Mononuclear cell (primary cell): Measurements from ENCODE around the gene P2RX7. TPM values are rescaled to one million over a fixed set of nuclear protein-coding genes. Genes with fewer than 3 reads are reported as not detected.
"Not testable (repeated sequence)": the region's sequence is repeated elsewhere in the genome, so short reads cannot be mapped to it uniquely, and the experiment has no call there.

ENCODE experiments used
- H3K27me3 ChIP-seq: 2 replicates; pipeline ENCODE4 v1.6.0; 2011; ENCODE audit warnings: low read length, control low read depth; ENCODE audit not compliant: insufficient read depth
- H3K4me1 ChIP-seq: 2 replicates; pipeline ENCODE4 v1.5.1; 2011; ENCODE audit warnings: mild to moderate bottlenecking, low read length, control low read depth; ENCODE audit not compliant: insufficient read depth
- H3K4me3 ChIP-seq: 2 replicates; pipeline ENCODE4 v1.5.1; 2011; ENCODE audit warnings: mild to moderate bottlenecking, low read length, moderate library complexity
- H3K9me3 ChIP-seq: 2 replicates; pipeline ENCODE4 v1.5.1; 2011; ENCODE audit warnings: low read depth, mild to moderate bottlenecking, control low read depth, low read length
- total RNA-seq: library from RNA; depleted of rRNA; stranded (reverse); fragments of >200 nt; gene quantifications from one replicate; pipeline ENCODE4 v1.2.3, GENCODE V29; 2012

Gene P2RX7
- total RNA-seq, 1 donor: 9.3 TPM

DNA sequence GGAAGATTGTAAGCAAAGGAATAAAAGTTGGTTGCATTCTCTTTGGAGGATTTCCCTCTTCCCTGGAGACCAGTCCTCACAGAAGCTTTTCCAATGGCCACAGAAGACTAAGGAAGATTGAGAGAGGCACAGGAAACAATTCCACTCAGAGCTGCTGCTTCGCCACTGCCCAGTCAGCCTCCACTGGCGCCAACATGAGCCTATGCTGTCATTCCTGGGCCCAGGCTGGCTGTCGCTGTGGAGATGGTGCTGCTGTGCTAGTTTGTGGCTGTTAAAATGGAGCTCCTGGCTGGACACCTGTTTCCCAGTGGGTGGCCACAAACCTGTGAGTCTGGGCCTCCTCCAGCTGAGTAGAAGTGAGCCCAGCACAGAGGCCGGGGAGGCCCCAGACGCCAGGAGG, 6.6 kb downstream of the P2RX7 start:
- Histone ChIP-seq H3K4me1 (peaks cover 52% of the 10 kb centered on the region), H3K4me3 (no peak overlapping the region), H3K9me3 (no peaks in the 10 kb centered on the region), H3K27me3 (no peaks in the 10 kb centered on the region)

DNA sequence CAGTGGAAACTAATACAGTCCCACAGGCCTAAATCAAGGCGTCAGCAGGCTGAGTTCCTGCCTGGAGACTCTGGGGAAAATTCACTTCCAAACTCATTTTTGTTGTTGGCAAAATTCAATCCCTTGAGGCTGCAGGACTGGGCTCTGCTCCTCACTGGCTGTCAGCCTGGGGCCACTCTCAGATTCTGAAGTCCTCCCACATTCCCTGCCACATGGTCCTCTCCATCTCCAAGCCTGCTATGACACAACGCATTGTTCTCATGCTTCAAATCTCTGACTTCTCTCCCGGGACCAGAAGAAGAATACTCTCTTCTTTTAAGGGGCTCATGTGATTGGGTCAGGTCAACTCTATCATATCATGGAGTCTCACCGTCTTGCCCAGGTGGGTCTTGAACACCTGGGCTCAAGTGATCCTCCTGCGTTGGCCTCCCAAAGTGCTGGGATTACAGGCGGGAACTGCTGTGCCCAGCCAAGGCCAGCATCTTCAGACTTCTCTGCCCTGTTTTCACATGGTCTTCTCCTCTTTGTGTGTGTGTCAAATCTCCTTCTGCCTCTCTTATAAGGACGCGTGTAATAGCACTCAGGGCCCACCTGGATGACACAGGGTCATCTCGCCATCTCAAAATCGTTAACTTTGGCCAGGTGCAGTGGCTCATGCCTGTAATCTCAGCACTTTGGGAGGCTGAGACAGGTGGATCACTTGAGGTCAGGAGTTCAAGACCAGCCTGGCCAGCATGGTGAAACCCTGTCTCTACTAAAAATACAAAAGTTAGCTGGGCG, 9.7 kb downstream of the P2RX7 start:
- Histone ChIP-seq H3K4me3 (no peak overlapping the region), H3K9me3 (no peaks in the 10 kb centered on the region), H3K27me3 (no peaks in the 10 kb centered on the region), H3K4me1 (peaks cover 58% of the 10 kb centered on the region)

DNA sequence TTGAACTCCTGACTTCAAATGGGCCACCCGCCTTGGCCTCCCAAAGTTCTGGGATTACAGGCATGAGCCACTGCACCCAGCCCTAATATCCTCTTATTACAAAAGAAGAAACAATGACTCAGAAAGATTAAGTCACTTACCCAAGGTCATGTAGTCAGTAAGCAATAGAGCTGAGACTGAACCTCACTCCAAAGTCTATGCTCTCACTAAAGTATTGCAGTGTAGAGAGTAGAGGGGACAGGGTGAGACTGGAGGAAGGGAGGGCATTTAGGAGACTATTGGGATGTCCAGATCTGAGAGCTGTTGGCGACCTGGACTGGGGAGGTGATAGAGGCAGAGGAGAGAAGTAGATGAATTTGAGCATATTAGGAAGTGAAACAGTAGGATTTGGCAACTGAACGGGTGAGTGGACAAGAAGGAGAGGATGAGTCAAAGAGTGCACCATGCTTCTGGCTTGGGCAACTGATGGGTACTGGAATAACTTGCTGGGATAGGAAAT, 11.8 kb downstream of the P2RX7 start:
- peaks cover 58% of the 10 kb centered on the region for H3K4me1 ChIP-seq
- H3K27me3 ChIP-seq: no peaks in the 10 kb centered on the region
- no peaks in the 10 kb centered on the region for H3K9me3 ChIP-seq
- no peak overlapping the region for H3K4me3 ChIP-seq

DNA sequence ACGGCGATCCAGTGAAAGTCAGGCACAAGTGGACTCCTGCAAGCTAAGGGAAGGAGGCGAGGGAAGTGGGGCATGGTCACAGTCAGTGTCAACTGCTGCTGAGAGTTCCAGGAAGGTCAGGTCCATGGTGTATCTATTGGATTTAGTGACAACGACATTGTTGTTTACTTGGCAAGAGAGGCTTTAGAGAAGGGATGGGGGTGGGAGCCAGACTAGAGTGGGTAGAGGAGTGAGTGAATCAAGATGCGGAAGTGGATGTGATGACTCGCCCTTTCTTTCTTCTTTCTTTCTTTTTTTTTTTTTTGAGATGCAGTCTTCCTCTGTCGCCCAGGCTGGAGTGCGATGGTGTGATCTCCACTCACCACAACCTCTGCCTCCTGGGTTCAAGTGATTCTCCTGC, 12.5 kb downstream of the P2RX7 start:
- Histone ChIP-seq H3K9me3 (no peaks in the 10 kb centered on the region), H3K4me3 (no peak overlapping the region), H3K27me3 (no peaks in the 10 kb centered on the region), H3K4me1 (peaks cover 58% of the 10 kb centered on the region)

DNA sequence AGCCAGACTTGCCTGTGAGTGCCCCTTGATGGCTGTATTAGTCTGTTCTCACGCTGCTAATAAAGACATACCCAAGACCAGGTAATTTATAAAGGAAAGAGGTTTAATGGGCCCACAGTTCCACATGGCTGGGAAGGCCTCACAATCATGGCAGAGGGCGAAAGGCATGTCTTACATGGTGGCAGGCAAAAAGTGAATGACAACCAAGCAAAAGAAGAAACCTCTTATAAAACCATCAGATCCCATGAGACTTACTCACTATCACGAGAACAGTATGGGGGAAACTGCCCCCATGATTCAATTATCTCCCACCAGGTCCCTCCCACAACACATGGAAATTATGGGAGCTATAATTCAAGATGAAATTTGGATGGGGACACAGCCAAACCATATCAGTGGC, 16.6 kb downstream of the P2RX7 start:
- H3K27me3 ChIP-seq, H3K9me3 ChIP-seq, H3K4me3 ChIP-seq: not testable (repeated sequence)
- peaks cover 25% of the 10 kb centered on the region for H3K4me1 ChIP-seq

DNA sequence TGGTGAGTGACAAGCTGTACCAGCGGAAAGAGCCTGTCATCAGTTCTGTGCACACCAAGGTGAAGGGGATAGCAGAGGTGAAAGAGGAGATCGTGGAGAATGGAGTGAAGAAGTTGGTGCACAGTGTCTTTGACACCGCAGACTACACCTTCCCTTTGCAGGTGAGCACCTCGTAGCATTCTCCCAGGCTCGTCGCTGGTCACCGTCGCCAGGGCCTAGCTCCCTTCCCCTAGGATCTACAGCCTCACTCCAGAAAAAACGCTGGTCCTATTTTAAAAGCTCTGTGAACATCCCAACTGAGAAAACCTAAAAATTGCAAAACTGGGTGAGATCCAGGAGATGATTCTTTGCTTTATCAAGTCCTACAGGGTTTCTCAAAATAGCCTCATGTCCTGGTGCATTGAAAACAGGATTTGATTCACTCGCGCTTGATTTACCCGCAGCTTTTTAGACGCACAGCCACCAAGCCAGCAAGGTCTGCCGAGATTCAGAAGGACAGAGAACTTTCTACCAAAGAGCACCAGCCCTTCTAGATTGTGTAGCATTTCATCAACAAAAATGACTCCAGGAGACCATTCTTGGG, 22.2 kb downstream of the P2RX7 start:
- Histone ChIP-seq H3K27me3 (no peaks in the 10 kb centered on the region), H3K4me1 (peaks cover 11% of the 10 kb centered on the region), H3K4me3 (no peak overlapping the region)

DNA sequence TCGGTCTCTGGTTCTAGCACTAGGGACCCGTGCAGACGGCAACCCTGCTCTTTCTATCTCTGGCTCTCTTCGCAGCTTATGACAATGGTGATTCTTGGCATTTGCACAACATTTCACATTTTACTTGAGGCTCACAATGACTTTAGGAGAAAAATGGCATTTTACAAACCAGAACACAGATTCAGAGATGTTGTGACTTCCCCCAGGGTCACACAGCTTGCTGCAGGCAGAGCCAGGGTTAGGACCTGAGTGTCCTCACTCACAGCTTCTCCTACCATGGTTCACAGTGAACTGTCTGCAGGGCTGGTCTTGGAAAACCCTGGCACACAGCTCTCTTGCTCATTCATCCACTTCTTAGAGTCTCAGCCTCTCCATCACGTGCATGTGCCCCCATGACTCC, 23.7 kb downstream of the P2RX7 start:
- Histone ChIP-seq H3K9me3 (no peaks in the 10 kb centered on the region), H3K4me1 (peaks cover 13% of the 10 kb centered on the region), H3K27me3 (no peaks in the 10 kb centered on the region), H3K4me3 (no peak overlapping the region)

More for the DNA sequence above, 22.2 kb downstream of the P2RX7 start:
- no peaks in the 10 kb centered on the region for H3K9me3 ChIP-seq

DNA sequence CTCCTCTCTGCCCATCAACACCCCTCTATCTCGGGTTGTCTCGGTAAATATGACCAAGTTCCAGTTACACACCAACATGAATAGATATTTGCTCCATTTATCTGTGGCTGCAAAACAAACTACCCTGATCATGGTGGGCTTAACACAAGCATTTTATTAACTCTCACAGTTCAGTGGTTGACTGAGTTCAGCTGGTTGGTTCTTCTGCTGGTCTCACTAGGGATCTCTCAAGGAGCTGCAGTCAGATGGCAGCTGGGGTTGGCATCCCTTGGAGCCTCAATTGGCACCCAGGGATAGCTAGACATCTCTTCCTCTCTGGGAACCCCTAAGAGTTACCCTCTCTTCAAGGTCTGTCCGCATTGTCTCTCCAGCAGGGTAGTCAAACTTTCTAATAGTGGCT, 25.4 kb downstream of the P2RX7 start:
- Histone ChIP-seq H3K27me3 (no peaks in the 10 kb centered on the region), H3K4me3 (no peak overlapping the region), H3K9me3 (no peaks in the 10 kb centered on the region), H3K4me1 (peaks cover 13% of the 10 kb centered on the region)

DNA sequence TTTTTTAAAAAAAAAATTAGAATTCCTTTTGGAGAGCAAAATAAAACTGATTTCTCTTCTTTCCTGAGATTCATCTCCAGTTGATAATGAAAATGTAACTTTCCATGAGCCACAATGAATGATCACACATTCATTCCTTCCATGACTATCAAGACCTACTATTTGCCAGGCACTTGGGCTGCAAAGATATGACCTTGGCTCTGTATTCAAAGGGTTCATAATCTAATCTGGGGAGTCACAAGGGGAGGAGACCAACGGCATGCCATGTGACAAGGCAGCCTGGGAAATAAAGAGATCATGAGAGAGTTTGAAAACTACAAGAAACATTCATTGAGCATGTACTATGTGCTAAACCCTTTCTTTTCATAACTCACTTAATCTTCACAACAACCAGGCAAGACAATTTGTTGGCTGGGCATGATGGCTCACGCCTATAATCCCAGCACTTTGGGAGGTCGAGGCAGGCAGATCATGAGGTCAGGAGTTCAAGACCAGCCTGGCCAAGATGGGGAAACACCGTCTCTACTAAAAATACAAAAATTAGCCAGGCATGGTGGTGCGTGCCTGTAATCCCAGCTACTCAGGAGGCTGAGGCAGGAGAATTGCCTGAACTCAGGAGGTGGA, 26.2 kb downstream of the P2RX7 start:
- H3K9me3 ChIP-seq, H3K27me3 ChIP-seq, H3K4me3 ChIP-seq: not testable (repeated sequence)
- H3K4me1 ChIP-seq: peaks cover 13% of the 10 kb centered on the region

DNA sequence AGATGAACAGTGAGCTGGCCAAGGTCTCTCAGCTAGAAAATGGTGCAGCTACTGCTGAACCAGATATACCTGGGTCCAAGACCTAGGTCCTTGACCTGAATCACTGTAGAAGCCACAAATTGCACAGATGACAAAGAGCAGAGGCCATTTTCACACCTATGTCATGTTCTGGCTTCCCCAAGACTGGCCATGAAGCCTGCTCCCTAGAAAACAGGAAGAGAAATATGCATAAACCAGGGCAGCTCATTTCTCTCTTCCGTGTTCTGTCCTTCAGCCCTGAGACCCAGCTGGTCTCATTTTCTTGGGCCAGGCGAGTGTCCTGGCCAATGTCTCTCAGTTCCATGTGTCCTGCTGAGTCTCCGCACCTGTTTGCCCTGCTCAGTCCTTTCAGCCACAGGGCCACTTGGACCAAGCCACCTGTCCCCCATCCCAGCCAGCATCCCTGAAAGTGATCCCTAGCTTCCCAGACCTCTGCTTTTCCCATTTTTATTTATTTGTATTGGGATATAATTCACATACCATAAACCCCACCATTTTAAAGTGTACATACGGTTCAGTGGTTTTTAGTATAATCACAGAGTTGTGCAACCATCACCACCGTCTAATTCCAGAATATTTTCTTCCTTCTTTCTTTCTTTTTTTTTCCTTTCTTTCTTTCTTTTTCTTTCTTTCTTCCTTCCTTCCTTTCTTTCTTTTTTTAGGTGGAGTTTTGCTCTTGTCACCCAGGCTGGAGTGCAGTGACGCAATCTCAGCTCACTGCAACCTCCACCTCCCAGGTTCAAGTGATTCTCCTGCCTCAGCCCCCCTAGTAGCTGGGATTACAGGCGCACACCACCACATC, 27.0 kb downstream of the P2RX7 start:
- no peaks in the 10 kb centered on the region for H3K9me3 ChIP-seq
- H3K27me3 ChIP-seq: no peaks in the 10 kb centered on the region
- no peak overlapping the region for H3K4me3 ChIP-seq
- H3K4me1 ChIP-seq: peaks cover 13% of the 10 kb centered on the region

DNA sequence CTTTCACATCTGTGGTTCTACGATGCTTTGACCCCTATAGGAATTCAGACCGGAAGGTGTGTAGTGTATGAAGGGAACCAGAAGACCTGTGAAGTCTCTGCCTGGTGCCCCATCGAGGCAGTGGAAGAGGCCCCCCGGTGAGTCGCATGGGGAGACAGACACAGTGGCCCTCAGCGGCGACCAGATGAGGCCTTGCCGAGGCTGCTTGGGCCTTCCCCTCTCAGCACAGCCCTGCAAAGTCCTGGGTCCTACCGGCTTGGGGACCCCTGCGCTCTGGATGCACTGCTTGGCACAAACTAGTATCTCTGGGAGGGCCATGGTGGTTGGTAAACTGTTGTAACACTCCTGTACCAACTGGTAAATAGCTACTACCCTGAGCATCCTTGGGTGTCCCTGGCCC, 29.7 kb downstream of the P2RX7 start:
- H3K9me3 ChIP-seq: no peaks in the 10 kb centered on the region
- H3K4me1 ChIP-seq: peaks cover 13% of the 10 kb centered on the region
- H3K27me3 ChIP-seq: no peaks in the 10 kb centered on the region
- no peak overlapping the region for H3K4me3 ChIP-seq

DNA sequence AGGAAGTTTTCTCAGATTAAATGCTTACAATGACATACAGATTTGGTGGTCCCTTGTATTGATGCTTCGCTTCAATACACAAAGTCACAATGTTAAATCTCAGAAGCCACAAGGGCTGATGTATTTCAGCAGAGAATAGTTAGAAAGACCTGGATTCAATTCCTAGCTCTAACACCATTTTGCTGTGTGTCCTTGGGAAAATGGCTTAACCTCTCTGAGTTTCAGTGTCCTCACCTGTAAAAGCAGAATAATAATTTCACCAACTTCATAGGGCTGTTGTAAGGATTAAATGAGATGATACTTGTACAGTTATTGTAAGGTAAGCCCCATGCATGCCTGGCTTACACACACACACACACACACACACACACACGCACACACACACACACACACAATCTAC, 30.3 kb downstream of the P2RX7 start:
- Histone ChIP-seq H3K4me1 (peaks cover 13% of the 10 kb centered on the region), H3K27me3 (no peaks in the 10 kb centered on the region), H3K9me3 (no peaks in the 10 kb centered on the region), H3K4me3 (no peak overlapping the region)

DNA sequence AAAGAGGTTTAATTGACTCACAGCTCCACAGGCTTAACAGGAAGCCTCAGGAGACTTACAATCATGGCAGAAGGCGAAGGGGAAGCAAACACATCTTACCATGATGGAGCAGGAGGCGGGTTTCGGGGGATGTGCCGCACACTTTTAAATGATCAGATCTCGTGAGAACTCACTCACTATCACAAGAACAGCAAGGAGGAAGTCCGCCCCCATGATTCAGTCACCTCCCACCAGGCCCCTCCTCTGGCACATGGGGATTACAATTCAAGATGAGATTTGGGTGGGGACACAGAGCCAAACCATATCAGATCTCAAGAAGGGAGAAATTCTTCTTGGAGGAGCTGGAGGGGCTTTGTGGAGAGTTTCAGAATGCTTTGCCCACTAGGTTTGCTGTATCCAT, 32.2 kb downstream of the P2RX7 start:
- H3K27me3 ChIP-seq, H3K9me3 ChIP-seq, H3K4me1 ChIP-seq, H3K4me3 ChIP-seq: not testable (repeated sequence)

DNA sequence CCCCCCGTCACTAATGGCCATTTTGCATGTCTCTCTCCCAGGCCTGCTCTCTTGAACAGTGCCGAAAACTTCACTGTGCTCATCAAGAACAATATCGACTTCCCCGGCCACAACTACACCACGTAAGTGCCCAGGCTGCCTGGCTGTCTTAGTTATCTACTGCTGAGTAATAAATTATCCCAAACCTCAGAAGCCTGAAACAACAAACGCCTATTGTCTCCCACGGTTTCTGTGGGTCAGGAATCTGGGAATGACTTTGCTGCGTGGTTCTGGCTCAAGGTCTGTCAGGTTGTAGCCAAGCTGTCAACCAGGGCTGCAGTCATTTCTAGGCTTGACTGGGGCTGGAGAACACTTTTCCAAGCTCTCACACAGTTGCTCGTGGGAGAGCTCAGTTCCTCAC, 32.6 kb downstream of the P2RX7 start:
- Histone ChIP-seq H3K27me3 (no peaks in the 10 kb centered on the region), H3K4me3 (no peak overlapping the region), H3K9me3 (no peaks in the 10 kb centered on the region), H3K4me1 (no peaks in the 10 kb centered on the region)

DNA sequence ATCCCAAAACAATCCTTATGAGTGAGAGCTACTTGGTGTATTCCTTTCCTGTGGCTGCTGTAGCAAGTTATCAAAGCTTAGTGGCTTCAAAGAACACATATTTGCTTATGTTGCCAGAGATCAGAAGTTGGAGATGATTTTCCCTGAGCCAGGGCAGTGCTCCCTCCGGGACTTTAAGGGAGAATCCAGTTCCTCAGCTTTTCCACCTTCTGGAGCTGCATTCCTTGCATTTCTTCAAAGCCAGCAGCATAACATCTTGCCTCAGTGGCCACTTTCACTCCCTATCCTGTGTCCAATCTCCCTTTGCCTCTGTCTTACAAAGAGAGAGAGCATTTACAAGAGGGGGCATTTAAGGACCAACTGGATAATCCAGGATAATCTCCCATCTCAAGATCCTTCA, 33.7 kb downstream of the P2RX7 start:
- Histone ChIP-seq H3K9me3 (no peaks in the 10 kb centered on the region), H3K4me3 (no peak overlapping the region), H3K27me3 (no peaks in the 10 kb centered on the region)

More for the DNA sequence above, 33.7 kb downstream of the P2RX7 start:
- no peaks in the 10 kb centered on the region for H3K4me1 ChIP-seq
